HG03025 (cell line): ENCODE results near the gene ZNF644.
"Not testable (repeated sequence)": the region's sequence is repeated elsewhere in the genome, so short reads cannot be mapped to it uniquely, and the experiment has no call there.

ENCODE experiments used
- ATAC-seq: cut with Tn5 transposase; IDR thresholded peaks from one replicate; pipeline ENCODE4 v1.9.1; 2021; ENCODE audit warnings: mild to moderate bottlenecking, moderate library complexity; ENCODE audit not compliant: unreplicated experiment, low FRiP score

ZNF644 gene

DNA sequence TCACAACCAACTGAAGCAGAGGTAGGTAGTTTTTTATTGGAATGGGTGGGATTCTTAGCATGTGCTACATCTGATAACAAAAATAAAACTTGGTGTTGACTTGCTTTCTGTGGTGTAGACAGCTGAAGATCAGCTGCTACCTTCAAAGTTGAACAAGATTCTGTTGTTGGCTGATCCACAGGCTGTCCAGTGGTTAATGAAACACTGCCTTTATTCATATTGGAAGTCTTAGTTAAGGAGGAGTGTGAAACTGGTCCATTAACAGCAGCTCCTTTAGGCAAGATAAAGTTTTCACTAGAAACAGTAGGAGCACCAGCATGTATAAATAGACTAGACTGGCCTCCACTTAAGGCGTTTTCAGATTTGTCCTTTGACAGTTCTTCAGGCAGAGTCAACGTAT lies 81.1 kb downstream of the ZNF644 start:
- ATAC-seq: no peak

DNA sequence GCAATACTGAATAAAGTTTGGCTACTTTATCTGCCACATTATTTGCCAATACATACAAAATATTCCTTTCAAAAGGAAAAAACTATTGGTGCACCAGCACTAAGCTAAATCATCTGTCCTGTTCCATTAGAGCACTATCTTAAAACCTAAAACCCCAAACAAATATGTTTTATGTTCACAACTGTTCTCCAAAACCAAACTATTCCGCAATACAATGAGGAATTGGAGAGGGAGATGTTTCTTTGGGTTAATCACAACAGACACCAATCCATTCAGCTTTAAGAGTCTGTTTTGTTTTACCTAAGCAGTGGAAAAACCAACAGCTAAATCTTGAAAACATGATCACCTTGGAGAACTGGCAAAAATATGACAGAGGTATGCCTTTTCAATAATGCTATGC lies 85.1 kb downstream of the ZNF644 start:
- ATAC-seq: no peak

DNA sequence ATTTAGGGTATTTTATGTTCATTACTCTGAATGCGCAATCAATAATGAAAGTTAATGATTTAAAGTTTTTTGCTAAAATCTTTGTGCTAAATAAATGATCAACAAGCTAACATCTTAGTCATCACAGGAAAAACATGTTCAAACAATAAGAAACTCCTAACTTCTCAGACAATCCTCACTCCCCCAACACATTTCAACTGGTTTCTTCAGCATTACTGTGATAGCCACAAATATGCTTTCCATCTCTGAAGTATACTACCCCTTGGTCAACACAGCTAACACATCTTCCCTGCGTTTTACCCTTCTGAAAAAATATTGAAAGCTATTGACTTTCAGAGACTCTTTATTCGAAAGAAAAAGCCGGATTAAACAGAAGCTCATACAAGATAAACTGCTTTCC lies 85.8 kb downstream of the ZNF644 start:
- ATAC-seq: no peak

DNA sequence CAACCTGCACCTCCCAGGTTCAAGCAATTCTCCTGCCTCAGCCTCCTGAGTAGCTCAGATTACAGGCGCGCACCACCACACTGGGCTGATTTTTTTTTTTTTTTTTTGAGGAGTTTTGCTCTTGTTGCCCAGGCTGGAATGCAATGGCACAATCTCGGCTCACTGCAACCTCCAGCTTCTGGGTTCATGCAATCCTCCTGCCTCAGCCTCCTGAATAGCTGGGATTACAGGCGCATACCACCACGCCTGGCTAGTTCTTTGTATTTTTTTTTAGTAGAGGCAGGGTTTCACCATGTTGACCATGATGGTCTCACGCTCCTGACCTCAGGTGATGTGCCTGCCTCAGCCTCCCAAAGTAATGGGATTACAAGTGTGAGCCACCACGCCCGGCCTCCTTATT lies 93.6 kb downstream of the ZNF644 start:
- not testable (repeated sequence) for ATAC-seq

DNA sequence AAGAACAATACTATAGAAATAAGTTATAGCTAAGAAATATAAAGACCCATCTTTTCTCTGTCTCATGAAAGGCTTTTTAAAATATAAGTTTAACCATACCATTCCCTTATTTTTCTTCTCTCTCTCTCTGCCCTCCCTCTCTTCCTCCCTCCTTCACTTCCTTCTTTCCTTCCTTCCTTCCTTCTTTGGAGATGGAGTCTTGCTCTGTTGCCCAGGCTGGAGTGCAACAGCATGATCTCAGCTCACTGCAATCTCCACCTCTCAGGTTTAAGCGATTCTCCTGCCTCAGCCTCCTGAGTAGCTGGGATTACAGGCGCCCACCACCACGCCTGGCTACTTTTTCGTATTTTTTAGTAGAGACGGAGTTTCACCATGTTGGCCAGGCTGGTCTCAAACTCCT lies 94.2 kb downstream of the ZNF644 start:
- ATAC-seq: not testable (repeated sequence)

DNA sequence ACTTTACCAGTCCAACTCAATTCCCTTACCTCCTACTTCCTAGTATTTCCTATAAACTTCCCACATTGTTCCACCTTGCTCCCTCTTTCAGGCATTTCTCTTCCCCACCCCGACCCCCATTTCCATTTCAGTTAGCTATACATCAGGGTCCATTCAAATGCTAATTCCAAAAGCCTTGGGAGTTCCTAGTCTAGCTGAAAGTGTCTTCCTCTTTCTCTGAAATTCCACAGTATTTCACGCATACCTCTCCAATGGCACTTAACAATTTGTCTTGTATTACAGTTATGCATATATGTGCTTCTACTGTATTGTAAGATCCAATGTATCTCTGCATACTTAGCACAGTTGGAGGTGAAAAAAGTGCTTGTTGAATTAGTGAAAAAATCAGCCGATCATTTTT lies 94.9 kb downstream of the ZNF644 start:
- ATAC-seq: no peak

DNA sequence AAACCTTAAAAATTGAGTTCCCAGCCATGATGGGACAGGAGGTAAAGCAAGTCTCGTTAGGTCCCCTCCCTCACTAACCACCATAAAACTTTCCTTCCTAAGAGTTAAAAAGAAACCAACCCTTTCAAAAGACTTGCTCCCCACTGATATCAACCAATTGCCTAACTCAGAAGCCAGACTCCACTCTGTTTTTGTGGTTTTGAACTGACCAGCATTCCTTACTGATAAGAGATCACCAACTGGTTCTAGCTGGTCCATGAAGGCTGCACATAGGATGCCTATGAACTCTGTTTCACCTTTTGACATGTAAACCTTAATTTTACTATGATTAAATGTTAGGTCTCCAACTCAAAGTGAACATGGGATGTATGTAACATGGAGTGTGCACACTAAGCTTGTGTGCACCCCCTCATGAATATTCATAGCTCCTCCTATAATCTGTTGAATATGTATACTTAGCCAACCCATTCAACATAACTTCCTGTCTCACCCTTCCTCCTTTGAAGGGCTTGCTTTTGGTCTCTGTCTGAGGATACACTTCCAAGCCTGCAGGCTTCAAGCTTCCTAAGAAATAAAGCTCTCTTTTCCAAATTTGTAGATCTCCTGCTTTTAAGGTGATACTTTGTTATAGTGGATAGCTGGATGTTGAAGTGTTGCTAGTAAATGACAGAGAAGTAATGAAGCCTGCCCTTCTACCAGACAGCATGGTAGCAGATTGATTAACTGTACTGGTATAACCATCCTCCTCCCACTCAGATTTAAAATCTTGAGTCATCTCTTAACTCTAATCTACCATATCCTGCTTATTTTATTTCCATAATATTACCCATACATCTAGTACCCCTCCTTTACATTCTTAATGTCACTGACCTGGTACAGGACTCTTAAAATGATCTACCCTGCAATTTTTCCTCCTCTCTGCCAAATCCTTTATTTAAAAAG lies 95.6 kb downstream of the ZNF644 start:
- ATAC-seq: no peak

DNA sequence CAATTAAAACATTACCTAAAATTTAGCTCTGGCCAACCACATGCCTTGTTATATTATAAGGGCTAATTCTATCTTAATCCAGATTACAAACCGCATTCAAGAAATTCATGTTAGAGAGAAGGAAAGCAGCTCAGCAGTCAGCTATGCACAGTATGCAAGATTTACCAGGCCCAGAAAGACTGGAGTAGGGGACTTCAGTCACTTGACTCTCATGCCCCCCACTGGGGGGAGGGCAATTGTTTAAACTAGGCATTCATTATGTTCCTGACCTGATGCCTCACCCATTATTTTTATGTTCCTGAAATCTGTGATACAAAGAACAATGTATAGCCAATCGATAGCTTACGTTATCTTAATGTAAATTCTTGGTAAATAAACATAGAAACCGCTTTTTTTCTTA lies 96.9 kb downstream of the ZNF644 start:
- no peak for ATAC-seq

DNA sequence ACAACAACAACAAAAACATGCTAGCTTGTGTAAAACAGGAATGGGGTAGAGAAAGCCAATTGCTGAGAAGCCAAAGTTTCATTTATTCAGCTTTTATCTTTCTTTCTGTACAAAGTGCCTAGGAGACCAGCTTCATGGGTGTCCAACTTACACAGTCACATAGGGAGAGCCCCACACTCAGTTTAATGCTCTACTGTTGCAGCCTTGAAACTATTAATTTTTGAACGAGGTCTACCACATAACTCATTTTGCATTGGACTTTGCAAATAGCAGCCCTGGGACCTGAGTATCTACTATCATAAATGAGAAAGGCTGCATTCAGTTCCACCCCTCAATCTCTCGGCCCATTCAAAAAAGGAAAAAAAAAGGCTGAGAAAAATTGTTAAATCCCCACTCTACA lies 98.8 kb downstream of the ZNF644 start:
- ATAC-seq: no peak

DNA sequence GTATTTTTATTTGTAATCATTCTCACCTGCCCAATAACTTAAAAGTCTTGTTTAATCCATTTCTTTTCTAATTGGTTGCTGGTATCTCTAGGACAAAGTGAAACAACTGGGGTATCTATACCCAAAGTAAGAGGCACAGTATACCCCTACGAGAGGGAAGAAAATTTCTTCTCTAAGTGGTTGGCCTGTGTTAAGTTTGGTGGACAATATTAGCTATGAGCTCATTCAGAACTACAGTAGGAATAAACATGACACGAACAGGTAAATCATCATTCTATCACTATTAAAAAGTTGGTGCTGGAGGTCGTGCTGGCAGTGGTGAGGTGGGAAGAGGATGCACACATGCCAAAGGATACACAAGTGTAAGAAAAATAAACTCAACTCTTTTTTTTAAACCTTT lies 99.6 kb downstream of the ZNF644 start:
- no peak for ATAC-seq

DNA sequence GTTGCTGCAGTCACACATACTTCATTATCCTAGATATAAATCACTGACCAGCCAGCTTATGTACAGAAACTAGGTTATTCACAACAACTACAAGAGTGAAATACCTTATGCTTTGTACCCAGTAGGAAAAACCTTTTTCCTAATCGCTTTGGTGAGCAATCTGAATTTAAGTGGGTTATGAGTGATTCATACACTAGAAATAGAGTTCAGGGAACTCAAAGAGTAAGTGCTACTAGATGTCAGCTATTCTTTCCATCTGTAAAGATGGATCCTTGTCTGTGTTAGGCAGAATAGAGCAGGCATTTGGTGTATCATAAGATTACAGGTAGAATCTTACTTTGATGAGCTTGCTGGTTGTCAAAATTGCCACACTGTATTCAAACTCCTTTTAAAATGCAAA lies 101.9 kb downstream of the ZNF644 start:
- ATAC-seq: no peak

DNA sequence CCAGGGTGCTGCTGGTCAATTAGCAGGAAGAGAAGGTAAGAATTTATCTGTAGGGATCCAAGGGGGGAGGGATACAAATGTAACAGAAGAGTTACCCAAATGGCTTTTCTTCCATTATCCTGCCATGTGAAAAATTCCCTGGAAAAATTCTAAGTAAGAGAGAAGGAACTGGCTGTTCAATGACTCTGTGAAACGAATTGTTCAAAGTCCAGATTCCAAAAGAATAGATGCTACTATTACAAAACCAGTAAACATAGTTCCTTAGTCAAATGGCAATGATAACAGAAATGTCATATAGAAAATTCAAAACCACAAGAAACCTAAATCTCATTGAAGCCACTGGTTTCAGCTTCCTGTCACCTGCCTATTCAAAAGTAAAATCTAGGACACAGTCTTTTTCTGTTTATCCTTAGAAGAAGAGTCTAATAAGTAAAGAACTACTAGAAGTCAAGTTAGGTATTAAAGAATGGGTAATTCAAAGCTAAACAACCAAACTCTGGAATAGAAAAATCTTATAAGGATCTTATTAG lies 102.6 kb downstream of the ZNF644 start:
- ATAC-seq: no peak

DNA sequence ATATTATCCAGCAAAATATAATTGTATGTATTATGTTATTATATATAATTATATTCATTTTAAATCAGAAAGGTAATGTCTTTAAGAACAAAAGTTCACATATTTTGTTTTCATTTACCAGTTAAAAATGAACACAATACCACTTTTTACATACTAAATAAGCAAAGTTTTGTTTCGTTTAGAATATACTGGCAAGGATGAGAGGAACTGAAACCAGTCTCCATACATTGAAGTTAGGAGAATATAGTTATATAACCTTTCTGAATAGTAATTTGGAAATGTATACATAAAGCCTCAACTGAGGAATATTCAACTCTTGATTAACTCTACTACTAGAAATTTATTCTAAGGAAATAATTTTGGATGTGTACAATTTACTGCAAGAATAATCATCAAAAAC lies 110.5 kb downstream of the ZNF644 start:
- ATAC-seq: no peak

DNA sequence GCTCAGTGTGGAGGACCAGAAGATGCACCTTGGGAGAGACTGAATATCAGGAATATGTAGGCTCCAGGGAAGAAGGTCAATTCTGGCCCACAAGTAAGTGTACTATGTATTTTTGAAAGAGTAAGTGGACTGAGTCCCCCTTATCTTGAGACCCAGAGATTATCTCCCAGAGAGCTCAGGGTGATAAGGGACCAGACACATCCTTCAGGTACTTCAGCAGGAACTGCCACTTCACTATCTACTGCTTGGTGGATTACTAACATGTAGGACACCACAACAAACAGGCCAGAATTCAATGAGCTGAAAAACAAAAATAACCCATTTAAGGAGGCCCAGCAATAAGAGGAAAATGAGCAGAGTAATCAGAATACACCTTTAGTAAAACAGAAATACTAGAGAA lies 119.2 kb downstream of the ZNF644 start:
- no peak for ATAC-seq

DNA sequence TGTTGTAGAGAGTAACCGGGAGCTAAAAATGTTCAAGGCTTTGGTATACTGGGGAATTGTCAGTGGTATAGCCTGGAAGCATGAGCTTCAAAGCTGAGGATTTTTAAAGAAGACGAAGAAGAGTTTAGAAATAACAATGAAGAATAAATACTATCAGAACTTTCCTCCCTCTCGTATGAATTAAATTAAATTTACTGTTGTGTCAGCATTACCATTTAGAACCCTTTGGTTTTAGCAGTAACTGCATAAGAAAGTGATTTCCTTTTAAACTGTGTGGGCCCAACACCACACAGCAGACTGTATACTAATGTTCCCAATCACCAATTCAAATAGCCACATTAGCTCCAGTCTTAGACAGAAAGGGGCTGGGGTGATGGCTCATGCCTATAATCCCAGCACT lies 122.6 kb downstream of the ZNF644 start:
- no peak for ATAC-seq

DNA sequence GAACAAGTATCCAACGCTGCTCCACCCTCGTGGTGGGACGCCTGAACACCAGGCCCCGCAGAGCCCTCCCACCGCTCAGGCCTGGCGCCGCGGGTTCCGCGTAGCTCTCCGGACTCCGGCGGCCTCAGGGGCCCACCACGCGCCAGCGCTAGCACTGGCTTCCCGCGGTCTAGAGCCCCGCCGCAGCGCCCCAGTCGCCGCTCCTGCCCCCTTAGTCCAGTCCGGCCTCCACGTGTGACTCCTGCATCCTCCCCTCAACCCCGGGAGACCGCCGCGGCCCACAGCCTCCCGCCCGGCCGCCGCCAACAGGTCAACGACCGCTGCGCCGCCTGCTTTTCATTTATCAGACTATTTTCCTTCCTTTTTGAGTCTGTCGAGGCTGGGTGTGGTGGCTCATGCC lies 128.2 kb downstream of the ZNF644 start:
- not testable (repeated sequence) for ATAC-seq

DNA sequence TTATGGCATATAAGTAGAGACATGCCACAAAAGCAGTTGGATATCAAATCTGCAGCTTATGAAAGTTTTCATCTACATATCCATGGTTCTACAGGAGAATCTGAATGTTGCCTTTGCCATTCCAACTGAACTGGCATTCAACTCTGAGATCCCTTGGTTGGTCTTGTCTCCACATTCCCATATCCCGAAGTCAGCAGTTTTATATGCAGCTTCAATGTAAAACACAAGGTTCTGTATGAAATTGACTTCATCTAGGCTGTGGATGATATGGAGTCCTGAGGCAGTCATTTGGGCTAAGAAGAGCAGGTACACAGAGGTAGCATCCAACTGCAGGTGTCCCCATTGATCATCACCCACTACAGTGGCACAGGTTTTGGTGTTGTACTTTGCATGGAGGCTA lies 129.0 kb downstream of the ZNF644 start:
- not testable (repeated sequence) for ATAC-seq

DNA sequence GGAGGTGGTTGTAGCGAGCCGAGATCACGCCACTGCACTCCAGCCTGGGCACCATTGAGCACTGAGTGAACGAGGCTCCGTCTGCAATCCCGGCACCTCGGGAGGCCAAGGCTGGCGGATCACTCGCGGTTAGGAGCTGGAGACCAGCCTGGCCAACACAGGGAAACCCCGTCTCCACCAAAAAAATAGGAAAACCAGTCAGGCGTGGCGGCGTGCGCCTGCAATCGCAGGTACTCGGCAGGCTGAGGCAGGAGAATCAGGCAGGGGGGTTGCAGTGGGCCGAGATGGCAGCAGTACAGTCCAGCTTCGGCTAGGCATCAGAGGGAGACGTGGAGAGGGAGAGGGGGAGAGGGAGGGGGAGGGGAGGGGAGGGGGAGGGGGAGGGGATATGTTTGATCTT lies 129.6 kb downstream of the ZNF644 start:
- not testable (repeated sequence) for ATAC-seq

DNA sequence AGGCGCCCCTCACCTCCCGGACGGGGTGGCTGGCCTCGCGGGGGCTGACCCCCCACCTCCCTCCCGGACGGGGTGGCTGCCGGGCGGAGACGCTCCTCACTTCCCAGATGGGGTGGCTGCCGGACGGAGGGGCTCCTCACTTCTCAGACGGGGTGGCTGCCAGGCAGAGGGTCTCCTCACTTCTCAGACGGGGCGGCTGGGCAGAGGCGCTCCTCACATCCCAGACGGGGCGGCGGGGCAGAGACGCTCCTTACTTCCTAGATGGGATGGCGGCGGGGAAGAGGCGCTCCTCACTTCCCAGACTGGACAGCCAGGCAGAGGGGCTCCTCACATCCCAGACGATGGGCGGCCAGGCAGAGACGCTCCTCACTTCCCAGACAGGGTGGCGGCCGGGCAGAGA lies 130.1 kb downstream of the ZNF644 start:
- ATAC-seq: not testable (repeated sequence)

DNA sequence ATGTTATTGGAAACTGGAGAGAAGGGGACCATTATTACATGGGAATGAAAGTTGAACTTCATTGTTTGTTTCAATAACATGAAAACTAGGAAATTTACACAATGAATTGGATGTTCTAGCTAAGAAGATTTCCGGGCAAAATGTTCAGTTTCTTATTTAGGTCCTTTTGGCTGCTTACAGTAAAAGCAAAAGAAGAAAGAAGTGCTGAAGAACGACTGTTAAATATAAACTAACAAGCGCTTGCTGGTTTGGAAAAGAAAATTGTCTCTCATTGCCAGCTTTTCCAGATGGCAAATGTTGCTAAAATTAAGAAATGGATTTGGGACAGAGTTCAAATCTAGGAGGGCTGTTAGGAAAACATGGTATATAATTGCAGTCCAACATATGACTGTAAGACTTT lies 139.6 kb downstream of the ZNF644 start:
- no peak for ATAC-seq

DNA sequence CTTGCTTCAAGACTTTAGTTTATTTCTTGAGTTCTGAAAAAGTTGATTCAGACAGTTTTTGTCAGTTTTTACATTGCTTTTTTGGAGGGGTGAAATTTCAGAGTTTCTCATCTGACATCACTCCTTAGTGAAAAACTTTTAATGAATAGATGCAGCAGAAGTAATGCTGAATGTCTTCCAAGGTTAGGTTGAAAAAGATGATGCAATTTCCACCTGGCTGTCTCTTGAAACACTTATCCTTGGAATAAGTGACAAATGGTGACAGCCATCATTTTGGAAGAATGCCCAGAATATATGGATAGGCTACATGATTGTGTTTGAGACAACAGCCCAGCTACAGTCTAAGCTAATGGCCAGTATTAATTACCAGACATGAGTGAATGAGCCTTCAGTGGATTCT lies 140.8 kb downstream of the ZNF644 start:
- ATAC-seq: no peak

DNA sequence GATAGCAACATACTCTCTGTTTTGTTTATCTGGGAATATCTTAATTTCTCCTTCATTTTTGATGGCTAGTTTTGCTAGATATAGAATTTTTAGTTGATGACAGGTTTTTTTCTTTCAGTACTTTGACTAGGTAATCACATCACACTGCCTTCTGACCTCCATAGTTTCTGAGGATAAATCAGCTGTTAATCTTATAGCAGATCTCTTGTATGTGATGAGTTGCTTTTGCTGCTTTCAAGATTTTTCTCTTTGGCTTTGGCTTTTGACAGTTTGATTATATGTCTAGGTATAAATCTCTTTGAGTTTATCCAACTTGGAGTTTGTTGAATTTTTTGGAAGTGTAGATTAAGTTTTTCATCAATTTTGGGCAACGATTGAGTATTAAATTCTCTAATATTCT lies 142.6 kb downstream of the ZNF644 start:
- ATAC-seq: no peak
